Muscle of arm (tissue), 12 donors: ENCODE results near the gene ZNF593OS. TPM values are rescaled to one million over a fixed set of nuclear protein-coding genes. Genes with fewer than 3 reads are reported as not detected.

ENCODE experiments used
- DNase-seq: peaks from one replicate; pipeline ENCODE4 v3.0.0-alpha.2; 2013
- polyA plus RNA-seq, 12 donors: library from polyadenylated mRNA; unstranded; fragments of 120-200 nt; gene quantifications; one replicate each; pipeline ENCODE4 v1.2.1, GENCODE V29; 2013; ENCODE audit not compliant: insufficient read length in 12 of 12

The ZNF593OS gene
- polyA plus RNA-seq, 12 donors: 0.49 to 2.1 (median 1.3) TPM; not detected in 2

- DNase-seq: no peak
These were observed 13.3 kb upstream of the ZNF593OS start for GRCh38 chr1:26184883-26185282.

- no peak for DNase-seq
These were observed 12.5 kb upstream of the ZNF593OS start for GRCh38 chr1:26184086-26184485.

- no peak for DNase-seq
These were observed 10.7 kb upstream of the ZNF593OS start for GRCh38 chr1:26182383-26182696.

- DNase-seq: no peak
These were observed 10.2 kb upstream of the ZNF593OS start for GRCh38 chr1:26181586-26182382.

- no peak for DNase-seq
These were observed 8.4 kb upstream of the ZNF593OS start for GRCh38 chr1:26180010-26180506.

- no peak for DNase-seq
These were observed 5.6 kb upstream of the ZNF593OS start, which contains the start of gene CNKSR1 for GRCh38 chr1:26177182-26177684. Gene CNKSR1, plus strand, starts transcription at chr1:26177491. Its CDS starts 57 bp downstream, at chr1:26177548.

- no peak for DNase-seq
These were observed 3.7 kb upstream of the ZNF593OS start for GRCh38 chr1:26175346-26175745.

GRCh38 chr1:26170472-26170821 lies 1.2 kb downstream of the ZNF593OS start:
- DNase-seq: no peak

- DNase-seq: peak; percentile 90
These were observed 1.8 kb downstream of the ZNF593OS start, which contains the start of gene ZNF593 for GRCh38 chr1:26169669-26170471. Gene ZNF593, plus strand, starts transcription at chr1:26169908. Its CDS starts 76 bp downstream, at chr1:26169984.

- no peak for DNase-seq
These were observed 2.5 kb downstream of the ZNF593OS start for GRCh38 chr1:26169198-26169554.

GRCh38 chr1:26168410-26169197 lies 3.0 kb downstream of the ZNF593OS start, which contains the start of gene C1orf232:
Gene C1orf232, minus strand, starts transcription at chr1:26168963. Its CDS starts 464 bp downstream, at chr1:26168499.
- DNase-seq: no peak

GRCh38 chr1:26166719-26167281 lies 4.8 kb downstream of the ZNF593OS start:
- DNase-seq: no peak

- no peak for DNase-seq
These were observed 6.5 kb downstream of the ZNF593OS start for GRCh38 chr1:26164861-26165842.

- DNase-seq: no peak
These were observed 7.4 kb downstream of the ZNF593OS start for GRCh38 chr1:26164036-26164860.

- DNase-seq: no peak
These were observed 8.0 kb downstream of the ZNF593OS start for GRCh38 chr1:26163684-26164035.

GRCh38 chr1:26162220-26162709 lies 9.4 kb downstream of the ZNF593OS start:
- DNase-seq: no peak

GRCh38 chr1:26161415-26162219 lies 10.0 kb downstream of the ZNF593OS start:
- no peak for DNase-seq
